COLO668 (cell line): Measurements from ENCODE around the gene HOXC12.

Source experiments
- DNase-seq: peaks from one replicate; lab custom pipeline; 2025; ENCODE audit not compliant: unreplicated experiment; lab: John Stamatoyannopoulos, UW

Gene HOXC12

GRCh38 chr12:54006559-54007220, 52.0 kb downstream of the HOXC12 start:
- no peak for DNase-seq

GRCh38 chr12:54007538-54008259, 53.0 kb downstream of the HOXC12 start:
- DNase-seq, result no peak

GRCh38 chr12:54008260-54008552, 53.5 kb downstream of the HOXC12 start:
- DNase-seq, result no peak
